22Rv1 (cell line): ENCODE measurements around the gene TRMT2B.

Source experiments
- CTCF ChIP-seq: fragments of 450-650 bp; IDR thresholded peaks from 2 replicates; pipeline ENCODE4 v1.5.1; 2017; ENCODE audit warnings: mild to moderate bottlenecking
- ZFX ChIP-seq: fragments of 450-650 bp; IDR thresholded peaks from 2 replicates; pipeline ENCODE4 v1.6.1; 2017; ENCODE audit warnings: antibody characterized with exemption, borderline replicate concordance

GRCh38 chrX:100999451-100999850 is 52.5 kb downstream of the TRMT2B start:
- TF ChIP-seq CTCF (no peak), ZFX (no peak)
